HepG2 (cell line): ENCODE data around the gene HES6. TPM values are rescaled to one million over a fixed set of nuclear protein-coding genes. Genes with fewer than 3 reads are reported as not detected.

ENCODE experiments used
- HIVEP1 ChIP-seq: sonication (generic); formaldehyde crosslinking; IDR thresholded peaks from 2 replicates; pipeline ENCODE4 v1.4.0; 2020; ENCODE audit warnings: mild to moderate bottlenecking, missing genetic modification reagents
- KMT2A ChIP-seq: sonication (generic); formaldehyde crosslinking; IDR thresholded peaks from 2 replicates; pipeline ENCODE4 v1.4.0; 2020; ENCODE audit warnings: missing genetic modification reagents
- MTA1 ChIP-seq: sonication (generic); formaldehyde crosslinking; IDR thresholded peaks from 2 replicates; pipeline ENCODE4 v1.4.0; 2020; ENCODE audit warnings: missing genetic modification reagents, mild to moderate bottlenecking, borderline replicate concordance
- PHF21A ChIP-seq: sonication (generic); formaldehyde crosslinking; IDR thresholded peaks from 2 replicates; pipeline ENCODE4 v1.5.0; 2020; ENCODE audit warnings: mild to moderate bottlenecking, missing genetic modification reagents
- SP1 ChIP-seq, 2 experiments: fragments of 450-650 bp in 1 of 2; sonication (generic) in 1 of 2; formaldehyde crosslinking in 1 of 2; IDR thresholded peaks; 2 replicates each; pipeline versions ENCODE4 v1.4.0 to v1.6.1; 2016 to 2020; ENCODE audit warnings: missing genetic modification reagents in 1 of 2
- ZBTB42 ChIP-seq: sonication (generic); formaldehyde crosslinking; IDR thresholded peaks from 2 replicates; pipeline ENCODE4 v1.5.0; 2020; ENCODE audit warnings: mild to moderate bottlenecking, missing genetic modification reagents
- ZNF33A ChIP-seq: sonication (generic); formaldehyde crosslinking; IDR thresholded peaks from 2 replicates; pipeline ENCODE4 v1.5.1; 2020; ENCODE audit warnings: missing genetic modification reagents, mild to moderate bottlenecking, moderate library complexity, borderline replicate concordance
- ZNF570 ChIP-seq: sonication (generic); formaldehyde crosslinking; IDR thresholded peaks from 2 replicates; pipeline ENCODE4 v1.4.0; 2020; ENCODE audit warnings: mild to moderate bottlenecking, missing genetic modification reagents, borderline replicate concordance
- polyA plus RNA-seq, 8 experiments: library from polyadenylated mRNA; depleted of rRNA in 3 of 8; stranded (reverse) in 7 of 8; unstranded in 1 of 8; fragments of >200 nt; fragmentation: Illumina TruSeq in 4 of 8; extraction: Trizol in 4 of 8; gene quantifications; 2 replicates each; pipeline versions ENCODE4 v1.2.1 to v1.2.3, GENCODE V29; 2011 to 2016; ENCODE audit warnings: low read depth in 4 of 8, missing spikeins in 1 of 8, mixed read lengths in 1 of 8; ENCODE audit not compliant: insufficient read depth in 1 of 8
- total RNA-seq, 5 experiments: library from RNA; depleted of rRNA; stranded (reverse); fragments of >200 nt; fragmentation: Illumina TruSeq; extraction: Trizol; gene quantifications; 2 replicates each; pipeline ENCODE4 v1.2.3, GENCODE V29; 2016; ENCODE audit warnings: low read depth in 1 of 5
- TF ChIP-seq, protein P1 (sequence below): sonication (generic); formaldehyde crosslinking; IDR thresholded peaks from 2 replicates; pipeline ENCODE4 v1.5.0; 2020; ENCODE audit warnings: mild to moderate bottlenecking, missing genetic modification reagents
- TF ChIP-seq, protein P2 (sequence below): sonication (generic); formaldehyde crosslinking; IDR thresholded peaks from 2 replicates; pipeline ENCODE4 v1.8.0; 2022; ENCODE audit warnings: low read depth, missing genetic modification reagents
- TF ChIP-seq, protein P3 (sequence below): sonication (generic); formaldehyde crosslinking; conservative IDR thresholded peaks from 2 replicates; pipeline ENCODE4 v1.4.0; 2020; ENCODE audit warnings: missing genetic modification reagents
- TF ChIP-seq, protein P4 (sequence below): sonication (generic); formaldehyde crosslinking; IDR thresholded peaks from 2 replicates; pipeline ENCODE4 v1.9.0; 2021; ENCODE audit warnings: mild to moderate bottlenecking, missing genetic modification reagents

HES6 gene
- total and polyA plus RNA-seq, 2 of the 13 experiments (the other 11 are each of a cell fraction or from before 2014, with no cell fraction given): 19.5 to 82.8 TPM

DNA sequence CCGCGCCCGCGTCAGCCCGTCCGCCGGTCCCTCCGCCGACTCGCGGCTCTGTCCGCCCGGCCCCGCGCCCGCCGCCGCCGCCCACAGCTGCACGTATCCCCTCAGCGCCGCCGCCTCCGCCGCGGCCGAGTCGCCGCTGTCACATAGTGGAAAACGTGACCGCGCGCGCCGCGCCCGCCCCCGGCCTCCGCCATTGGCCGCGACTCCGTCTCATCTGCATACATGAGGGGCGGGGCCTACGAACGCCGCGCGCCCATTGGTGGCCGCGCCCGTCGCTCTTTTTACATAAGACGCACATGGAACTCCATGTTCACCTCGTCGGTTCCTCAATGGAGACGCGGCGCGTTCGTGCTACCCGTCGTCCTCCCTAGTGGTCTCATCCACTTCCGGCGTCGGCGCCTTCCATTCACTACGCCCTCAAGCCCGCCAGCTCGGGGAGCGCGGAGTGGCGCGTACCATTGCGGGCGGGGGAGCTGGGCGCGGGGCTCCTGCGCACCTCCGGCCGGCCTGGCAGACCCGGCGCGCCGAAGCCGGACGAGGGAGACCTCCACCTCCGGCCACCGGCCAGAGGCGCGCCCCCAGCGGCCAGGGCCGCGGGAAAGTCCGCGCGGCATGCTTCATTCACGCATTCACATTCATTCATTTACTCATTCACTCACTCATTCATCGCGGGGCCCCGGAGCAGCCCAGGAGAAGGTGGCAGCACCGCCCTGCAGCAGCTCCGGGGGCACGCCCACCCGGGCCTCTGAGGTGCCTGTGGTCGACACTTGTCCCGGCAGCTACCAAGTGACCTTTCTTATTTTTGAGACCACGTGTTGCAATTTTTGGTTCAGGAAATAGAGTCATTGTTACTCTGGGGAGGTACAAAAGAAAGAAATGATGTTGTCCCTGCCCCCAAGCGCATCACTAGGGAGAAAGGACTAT is 49.1 kb upstream of the HES6 start (continued):
- TF ChIP-seq, protein P1, sequence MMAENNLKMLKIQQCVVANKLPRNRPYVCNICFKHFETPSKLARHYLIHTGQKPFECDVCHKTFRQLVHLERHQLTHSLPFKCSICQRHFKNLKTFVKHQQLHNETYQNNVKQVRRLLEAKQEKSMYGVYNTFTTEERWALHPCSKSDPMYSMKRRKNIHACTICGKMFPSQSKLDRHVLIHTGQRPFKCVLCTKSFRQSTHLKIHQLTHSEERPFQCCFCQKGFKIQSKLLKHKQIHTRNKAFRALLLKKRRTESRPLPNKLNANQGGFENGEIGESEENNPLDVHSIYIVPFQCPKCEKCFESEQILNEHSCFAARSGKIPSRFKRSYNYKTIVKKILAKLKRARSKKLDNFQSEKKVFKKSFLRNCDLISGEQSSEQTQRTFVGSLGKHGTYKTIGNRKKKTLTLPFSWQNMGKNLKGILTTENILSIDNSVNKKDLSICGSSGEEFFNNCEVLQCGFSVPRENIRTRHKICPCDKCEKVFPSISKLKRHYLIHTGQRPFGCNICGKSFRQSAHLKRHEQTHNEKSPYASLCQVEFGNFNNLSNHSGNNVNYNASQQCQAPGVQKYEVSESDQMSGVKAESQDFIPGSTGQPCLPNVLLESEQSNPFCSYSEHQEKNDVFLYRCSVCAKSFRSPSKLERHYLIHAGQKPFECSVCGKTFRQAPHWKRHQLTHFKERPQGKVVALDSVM (CRISPR knock-in tag): peak; percentile 31; the same call in 1 of the 2 replicates
- no peak for TF ChIP-seq ZNF33A
- peak; percentile 64; the same call in 1 of the 2 replicates for TF ChIP-seq SP1 (IDR thresholded peaks at IDR 0.05)
- peak; percentile 98 for TF ChIP-seq SP1 (CRISPR knock-in tag; IDR thresholded peaks at IDR 0.05)
- TF ChIP-seq ZNF570: no peak
- no peak for TF ChIP-seq ZBTB42 (CRISPR knock-in tag)
- TF ChIP-seq, protein P2, sequence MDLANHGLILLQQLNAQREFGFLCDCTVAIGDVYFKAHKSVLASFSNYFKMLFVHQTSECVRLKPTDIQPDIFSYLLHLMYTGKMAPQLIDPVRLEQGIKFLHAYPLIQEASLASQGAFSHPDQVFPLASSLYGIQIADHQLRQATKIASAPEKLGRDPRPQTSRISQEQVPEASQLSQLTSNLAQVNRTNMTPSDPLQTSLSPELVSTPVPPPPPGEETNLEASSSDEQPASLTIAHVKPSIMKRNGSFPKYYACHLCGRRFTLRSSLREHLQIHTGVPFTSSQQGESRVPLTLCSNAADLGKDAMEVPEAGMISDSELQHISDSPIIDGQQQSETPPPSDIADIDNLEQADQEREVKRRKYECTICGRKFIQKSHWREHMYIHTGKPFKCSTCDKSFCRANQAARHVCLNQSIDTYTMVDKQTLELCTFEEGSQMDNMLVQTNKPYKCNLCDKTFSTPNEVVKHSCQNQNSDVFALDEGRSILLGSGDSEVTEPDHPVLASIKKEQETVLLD (CRISPR knock-in tag): no peak
- TF ChIP-seq PHF21A: peak; percentile 75
- peak; percentile 73 for TF ChIP-seq MTA1 (CRISPR knock-in tag)
- TF ChIP-seq KMT2A (CRISPR knock-in tag): peak; percentile 71
- TF ChIP-seq, protein P3, sequence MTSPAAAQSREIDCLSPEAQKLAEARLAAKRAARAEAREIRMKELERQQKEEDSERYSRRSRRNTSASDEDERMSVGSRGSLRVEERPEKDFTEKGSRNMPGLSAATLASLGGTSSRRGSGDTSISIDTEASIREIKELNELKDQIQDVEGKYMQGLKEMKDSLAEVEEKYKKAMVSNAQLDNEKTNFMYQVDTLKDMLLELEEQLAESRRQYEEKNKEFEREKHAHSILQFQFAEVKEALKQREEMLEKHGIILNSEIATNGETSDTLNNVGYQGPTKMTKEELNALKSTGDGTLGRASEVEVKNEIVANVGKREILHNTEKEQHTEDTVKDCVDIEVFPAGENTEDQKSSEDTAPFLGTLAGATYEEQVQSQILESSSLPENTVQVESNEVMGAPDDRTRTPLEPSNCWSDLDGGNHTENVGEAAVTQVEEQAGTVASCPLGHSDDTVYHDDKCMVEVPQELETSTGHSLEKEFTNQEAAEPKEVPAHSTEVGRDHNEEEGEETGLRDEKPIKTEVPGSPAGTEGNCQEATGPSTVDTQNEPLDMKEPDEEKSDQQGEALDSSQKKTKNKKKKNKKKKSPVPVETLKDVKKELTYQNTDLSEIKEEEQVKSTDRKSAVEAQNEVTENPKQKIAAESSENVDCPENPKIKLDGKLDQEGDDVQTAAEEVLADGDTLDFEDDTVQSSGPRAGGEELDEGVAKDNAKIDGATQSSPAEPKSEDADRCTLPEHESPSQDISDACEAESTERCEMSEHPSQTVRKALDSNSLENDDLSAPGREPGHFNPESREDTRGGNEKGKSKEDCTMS (CRISPR knock-in tag): no peak
- TF ChIP-seq HIVEP1 (CRISPR knock-in tag): no peak
- TF ChIP-seq, protein P4, sequence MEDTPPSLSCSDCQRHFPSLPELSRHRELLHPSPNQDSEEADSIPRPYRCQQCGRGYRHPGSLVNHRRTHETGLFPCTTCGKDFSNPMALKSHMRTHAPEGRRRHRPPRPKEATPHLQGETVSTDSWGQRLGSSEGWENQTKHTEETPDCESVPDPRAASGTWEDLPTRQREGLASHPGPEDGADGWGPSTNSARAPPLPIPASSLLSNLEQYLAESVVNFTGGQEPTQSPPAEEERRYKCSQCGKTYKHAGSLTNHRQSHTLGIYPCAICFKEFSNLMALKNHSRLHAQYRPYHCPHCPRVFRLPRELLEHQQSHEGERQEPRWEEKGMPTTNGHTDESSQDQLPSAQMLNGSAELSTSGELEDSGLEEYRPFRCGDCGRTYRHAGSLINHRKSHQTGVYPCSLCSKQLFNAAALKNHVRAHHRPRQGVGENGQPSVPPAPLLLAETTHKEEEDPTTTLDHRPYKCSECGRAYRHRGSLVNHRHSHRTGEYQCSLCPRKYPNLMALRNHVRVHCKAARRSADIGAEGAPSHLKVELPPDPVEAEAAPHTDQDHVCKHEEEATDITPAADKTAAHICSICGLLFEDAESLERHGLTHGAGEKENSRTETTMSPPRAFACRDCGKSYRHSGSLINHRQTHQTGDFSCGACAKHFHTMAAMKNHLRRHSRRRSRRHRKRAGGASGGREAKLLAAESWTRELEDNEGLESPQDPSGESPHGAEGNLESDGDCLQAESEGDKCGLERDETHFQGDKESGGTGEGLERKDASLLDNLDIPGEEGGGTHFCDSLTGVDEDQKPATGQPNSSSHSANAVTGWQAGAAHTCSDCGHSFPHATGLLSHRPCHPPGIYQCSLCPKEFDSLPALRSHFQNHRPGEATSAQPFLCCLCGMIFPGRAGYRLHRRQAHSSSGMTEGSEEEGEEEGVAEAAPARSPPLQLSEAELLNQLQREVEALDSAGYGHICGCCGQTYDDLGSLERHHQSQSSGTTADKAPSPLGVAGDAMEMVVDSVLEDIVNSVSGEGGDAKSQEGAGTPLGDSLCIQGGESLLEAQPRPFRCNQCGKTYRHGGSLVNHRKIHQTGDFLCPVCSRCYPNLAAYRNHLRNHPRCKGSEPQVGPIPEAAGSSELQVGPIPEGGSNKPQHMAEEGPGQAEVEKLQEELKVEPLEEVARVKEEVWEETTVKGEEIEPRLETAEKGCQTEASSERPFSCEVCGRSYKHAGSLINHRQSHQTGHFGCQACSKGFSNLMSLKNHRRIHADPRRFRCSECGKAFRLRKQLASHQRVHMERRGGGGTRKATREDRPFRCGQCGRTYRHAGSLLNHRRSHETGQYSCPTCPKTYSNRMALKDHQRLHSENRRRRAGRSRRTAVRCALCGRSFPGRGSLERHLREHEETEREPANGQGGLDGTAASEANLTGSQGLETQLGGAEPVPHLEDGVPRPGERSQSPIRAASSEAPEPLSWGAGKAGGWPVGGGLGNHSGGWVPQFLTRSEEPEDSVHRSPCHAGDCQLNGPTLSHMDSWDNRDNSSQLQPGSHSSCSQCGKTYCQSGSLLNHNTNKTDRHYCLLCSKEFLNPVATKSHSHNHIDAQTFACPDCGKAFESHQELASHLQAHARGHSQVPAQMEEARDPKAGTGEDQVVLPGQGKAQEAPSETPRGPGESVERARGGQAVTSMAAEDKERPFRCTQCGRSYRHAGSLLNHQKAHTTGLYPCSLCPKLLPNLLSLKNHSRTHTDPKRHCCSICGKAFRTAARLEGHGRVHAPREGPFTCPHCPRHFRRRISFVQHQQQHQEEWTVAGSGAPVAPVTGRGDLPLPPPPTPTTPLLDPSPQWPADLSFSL (CRISPR knock-in tag): no peak
